GM19099 (cell line): ENCODE results near the gene APH1B.

Experiments used
- POLR2A ChIP-seq: IDR thresholded peaks from 3 replicates; pipeline ENCODE4 v1.6.1; 2011; ENCODE audit warnings: low read depth; ENCODE audit not compliant: insufficient read length; ENCODE audit errors: extremely low read depth

APH1B gene

DNA sequence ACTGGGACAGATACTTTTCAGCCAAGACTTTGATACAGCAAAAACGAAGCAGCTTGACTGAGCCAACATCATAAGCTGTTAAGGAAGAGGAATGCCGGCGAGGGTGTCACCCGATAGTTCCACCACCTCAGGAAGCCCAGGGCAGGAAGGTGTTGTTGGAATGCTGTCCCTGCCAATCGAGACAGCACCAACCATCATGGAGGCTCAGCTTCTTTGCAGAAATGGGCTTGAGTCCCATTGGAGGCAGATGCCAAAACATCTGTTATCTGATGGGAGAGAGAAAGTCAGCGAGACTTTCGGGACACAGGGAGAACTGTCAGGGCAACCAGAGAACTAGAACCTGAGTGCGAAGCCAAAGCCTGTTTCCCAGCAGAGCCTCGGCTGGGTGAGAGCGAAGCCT, 53.5 kb downstream of the APH1B start:
- TF ChIP-seq POLR2A, result no peak

DNA sequence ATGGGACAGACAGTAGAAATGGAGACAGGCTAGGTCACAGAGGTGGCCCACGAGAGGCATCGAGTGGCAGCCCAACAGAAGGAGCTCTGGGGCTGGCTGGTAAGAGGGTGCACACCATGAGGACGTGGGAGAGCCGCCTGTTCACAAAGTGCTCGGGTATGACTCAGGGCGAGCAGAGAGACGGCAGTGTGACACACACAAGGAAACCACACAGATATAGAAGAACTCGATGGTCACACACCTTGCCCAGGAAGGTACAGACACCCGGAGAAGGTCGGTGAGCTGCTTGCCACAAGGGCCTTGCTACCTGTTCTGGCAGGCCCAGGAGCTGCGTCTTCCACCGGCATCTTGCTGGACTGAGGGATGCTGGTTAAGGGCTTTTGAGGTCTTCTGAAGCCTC, 54.1 kb downstream of the APH1B start:
- TF ChIP-seq POLR2A, result no peak

DNA sequence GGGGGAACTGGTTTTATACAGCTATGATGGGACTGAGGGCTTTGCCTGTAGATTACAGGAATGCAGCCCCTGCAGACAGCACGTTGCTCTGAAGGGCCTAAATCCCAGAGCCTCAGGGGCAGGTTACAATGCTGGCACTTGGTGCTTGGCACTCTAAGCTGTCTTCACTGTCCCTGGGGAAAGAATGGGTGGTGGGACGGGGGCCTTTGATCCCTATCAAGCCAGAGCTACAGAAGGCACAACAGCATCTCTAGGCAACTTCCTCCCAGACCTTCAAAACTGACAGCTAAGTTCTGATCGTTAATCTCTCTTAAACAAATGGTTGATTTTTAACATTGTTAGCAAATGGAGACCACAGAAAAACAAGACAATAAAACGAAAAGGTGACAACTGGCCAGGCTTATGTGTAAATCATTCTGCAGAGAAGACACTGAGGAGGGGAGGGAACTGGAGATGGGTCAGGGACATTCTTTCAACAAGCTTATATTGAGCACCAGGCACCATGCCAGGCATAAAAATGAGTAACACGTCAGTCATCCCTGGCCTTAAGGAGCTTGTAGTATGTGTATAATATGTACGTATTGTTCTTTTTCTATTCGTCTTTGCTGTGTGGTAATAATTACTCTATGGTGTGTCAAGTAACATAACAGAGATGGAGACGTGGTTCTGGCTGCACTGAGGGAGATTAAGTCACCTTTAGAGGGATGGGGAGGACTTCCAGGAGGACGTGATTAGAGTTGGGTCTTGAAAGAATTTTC, 55.1 kb downstream of the APH1B start:
- no peak for TF ChIP-seq POLR2A

- no peak for TF ChIP-seq POLR2A
These were observed 57.4 kb downstream of the APH1B start for GRCh38 chr15:63334821-63335220.

DNA sequence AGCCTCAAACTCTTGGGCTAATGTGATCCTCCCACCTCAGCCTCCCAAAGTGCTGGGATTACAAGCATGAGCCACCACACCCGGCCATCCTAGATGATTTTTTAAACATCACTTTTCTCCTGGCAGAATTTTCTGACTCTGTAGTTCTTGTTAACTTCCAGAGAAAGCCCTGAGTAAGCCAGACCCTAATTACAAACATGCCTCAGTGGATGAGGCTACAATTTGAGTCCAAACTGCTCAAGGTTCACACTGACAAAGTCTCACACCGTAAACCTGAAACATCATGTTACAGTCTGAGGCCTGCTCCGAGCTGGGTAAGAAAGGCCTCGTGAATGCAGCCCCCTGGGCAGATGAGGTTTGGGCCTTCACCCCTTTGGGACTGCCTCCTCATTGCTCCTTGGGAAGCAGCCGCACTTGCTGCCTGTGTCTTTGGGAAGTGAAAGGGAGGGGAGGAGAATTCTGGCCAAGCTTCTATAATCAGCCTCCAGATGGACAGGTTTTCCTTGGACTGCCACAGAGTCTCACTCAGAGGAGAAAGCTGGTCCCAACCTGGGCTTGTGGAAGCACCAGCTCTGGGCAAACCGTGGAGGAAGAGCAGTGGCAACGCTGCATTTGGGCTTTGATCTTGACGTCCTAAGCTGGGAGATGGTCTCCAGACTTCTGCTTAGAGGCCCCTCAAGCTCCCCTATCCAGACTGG, 58.3 kb downstream of the APH1B start:
- no peak for TF ChIP-seq POLR2A

DNA sequence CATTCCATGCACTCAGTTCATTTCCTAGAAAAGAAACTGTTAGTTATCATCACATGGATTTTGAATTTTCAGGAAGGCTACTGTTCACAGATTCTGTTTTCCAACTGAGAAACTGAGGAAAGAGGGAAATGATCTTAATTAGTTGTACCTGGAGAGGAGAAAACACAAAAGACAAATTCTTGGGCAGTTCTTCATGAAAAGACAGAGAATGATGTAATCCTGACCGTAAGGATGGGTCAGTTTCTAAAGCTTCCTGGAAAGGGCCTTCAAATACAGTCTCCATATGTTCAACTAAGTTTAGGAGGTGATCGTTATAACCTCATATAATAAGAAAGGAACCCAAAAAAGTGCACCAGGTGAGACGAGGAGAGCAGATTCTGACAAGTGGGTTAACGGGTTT, 59.6 kb downstream of the APH1B start:
- TF ChIP-seq POLR2A, result no peak

- TF ChIP-seq POLR2A, result no peak
These were observed 60.8 kb downstream of the APH1B start for GRCh38 chr15:63338170-63338569.

- TF ChIP-seq POLR2A, result no peak
These were observed 61.8 kb downstream of the APH1B start for GRCh38 chr15:63339006-63339766.

GRCh38 chr15:63339836-63340235, 62.4 kb downstream of the APH1B start:
- no peak for TF ChIP-seq POLR2A

GRCh38 chr15:63340353-63340752, 62.9 kb downstream of the APH1B start:
- no peak for TF ChIP-seq POLR2A

GRCh38 chr15:63340878-63341277, 63.5 kb downstream of the APH1B start:
- TF ChIP-seq POLR2A, result no peak

GRCh38 chr15:63341898-63342297, 64.5 kb downstream of the APH1B start:
- no peak for TF ChIP-seq POLR2A

DNA sequence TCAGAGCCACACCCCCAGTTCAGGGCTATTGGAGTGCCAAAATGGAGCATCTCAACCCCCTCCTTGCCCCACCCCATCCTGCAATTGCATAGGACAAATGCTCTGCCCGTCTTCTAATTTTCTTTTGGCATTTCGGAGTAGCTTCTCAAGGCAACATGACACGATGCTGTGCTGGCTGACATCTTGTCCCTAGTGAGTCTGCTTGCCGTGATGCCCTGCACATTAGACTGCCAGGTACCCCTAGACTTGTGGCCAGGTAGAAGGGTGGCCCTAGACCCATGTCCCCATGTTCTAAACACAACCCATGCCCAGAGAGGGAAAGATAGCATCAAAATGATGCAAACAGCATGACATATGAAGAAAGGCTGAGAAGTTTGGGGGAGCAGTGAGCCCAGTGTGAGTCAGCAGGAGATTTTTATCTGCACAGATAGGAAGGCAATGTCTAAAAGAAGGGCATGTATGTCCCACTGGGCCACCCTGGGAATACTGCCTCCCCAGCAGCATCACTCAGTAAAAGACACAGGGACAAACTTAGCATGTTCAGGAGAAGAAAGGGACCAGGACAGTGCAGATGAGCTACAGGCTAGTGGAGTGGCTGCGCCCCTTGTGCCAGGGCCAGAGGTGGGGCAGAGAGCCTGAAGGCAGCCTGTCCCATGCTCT, 67.5 kb downstream of the APH1B start:
- TF ChIP-seq POLR2A, result no peak

GRCh38 chr15:63345391-63345752, 68.0 kb downstream of the APH1B start:
- TF ChIP-seq POLR2A, result no peak

DNA sequence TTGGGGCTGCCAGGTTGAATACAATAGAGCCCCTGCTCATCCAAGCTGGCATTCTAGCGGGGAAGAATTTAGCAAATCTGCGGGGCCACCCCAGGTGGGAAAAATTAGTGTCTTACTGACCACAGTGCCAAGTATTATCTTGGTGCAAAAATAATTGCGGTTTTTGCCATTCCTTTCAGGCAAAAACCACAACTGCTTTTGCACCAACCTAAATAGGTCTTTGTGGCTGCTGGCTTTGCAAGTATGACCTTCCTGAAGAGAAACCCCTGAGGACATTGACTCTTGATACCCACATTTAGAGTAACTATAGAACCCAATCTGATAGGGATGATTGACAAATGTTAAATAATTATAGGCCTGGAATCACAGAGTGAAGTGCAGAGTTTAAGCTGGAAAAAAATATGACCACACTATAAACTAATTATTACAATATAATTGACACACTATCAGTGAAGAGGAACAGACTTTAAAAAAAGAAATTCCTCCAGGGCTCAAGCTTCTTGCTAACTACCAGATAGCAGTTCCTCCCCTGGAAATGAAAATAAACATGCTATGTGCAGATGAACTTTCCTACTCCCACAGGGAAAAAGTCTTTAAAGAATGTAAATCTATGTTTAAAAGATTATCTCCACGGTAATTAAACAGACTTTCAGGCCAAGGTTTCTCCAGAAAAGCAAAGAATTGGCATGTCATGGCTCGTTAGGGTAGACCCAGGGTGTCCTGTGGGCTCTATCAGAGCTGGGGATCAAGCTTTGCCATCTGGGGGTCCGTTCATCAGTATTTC, 69.9 kb downstream of the APH1B start:
- TF ChIP-seq POLR2A, result no peak

DNA sequence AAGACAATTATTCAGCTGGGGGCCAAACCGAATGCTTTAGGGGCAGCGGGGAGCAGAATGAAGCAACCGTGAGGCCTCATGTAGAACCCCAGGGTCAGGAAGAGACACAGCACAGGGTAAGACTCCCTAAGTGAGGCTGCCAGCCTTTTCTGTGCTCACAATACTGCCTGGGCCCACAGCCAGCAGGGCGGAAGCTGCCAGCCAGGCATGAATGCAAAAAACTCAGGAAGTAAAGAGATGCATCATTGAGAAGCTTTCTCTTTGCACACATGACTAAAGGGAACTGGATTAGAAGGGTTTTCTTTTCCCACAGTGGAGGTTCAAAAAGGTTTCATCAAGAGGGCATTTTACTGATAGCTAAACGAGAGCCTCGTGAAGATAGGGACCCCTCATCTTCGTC, 71.0 kb downstream of the APH1B start:
- TF ChIP-seq POLR2A, result no peak
